NCI-H2107 (cell line): ENCODE data around the gene CLDND2.

Experiments used
- DNase-seq: peaks from one replicate; lab custom pipeline; 2025; lab: John Stamatoyannopoulos, UW

The CLDND2 gene

DNA sequence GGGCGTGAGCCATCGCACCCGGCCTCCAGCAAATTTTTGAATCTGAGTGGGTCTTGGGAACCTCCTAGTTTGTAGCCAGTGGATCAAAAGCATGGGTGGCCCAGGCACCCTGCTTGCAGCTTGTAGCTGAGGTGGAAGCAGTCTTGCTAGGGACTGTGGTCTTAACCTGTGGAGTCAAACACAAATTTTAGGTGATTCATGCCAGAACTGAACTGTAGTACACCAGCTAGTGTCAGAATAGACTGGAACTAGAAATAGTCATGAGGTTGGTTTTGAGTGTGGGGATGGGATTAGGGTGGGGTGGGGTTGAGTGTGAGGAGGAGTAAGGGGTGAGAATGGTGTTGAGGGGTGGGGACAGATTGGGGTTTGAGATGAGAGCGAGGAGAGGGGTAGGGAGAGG is 13.2 kb upstream of the CLDND2 start:
- no peak for DNase-seq

DNA sequence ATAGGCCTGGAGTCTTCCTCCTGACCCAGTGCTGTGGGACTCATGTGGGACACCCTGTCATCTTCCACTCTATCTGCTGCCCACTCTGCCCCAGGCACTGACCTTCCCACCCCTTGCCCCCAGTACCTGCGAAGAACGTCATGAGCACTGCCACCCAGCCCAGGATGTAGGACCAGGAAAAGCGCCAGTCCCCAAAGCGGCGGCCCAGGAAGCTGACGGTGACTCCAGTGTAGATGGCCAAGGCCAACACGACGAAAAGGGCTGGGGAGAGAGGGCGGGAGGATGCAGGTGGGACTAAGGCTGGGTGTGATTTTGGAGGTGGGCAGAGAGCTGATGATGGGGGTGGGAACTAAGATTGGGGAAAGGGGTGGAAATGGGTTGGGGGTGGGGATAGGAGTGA is 11.6 kb upstream of the CLDND2 start:
- DNase-seq = no peak

DNA sequence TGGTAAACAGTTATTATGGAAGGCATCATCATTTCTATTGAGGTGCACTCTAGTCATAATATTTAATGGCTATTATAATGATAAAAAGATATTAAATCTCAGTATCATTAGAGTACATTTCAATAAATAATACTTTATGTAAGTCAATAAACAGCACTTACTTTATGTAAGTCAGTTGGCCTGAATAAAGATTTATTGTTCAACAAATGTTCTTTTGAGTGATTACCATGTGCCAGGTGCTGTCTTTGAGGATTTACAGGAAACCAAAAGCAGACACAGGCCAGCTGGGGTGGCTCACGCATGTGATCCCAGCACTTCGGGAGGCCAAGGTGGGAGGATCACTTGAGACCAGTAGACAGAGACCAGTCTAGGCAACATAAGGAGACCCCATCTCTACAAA is 8.6 kb upstream of the CLDND2 start:
- no peak for DNase-seq

DNA sequence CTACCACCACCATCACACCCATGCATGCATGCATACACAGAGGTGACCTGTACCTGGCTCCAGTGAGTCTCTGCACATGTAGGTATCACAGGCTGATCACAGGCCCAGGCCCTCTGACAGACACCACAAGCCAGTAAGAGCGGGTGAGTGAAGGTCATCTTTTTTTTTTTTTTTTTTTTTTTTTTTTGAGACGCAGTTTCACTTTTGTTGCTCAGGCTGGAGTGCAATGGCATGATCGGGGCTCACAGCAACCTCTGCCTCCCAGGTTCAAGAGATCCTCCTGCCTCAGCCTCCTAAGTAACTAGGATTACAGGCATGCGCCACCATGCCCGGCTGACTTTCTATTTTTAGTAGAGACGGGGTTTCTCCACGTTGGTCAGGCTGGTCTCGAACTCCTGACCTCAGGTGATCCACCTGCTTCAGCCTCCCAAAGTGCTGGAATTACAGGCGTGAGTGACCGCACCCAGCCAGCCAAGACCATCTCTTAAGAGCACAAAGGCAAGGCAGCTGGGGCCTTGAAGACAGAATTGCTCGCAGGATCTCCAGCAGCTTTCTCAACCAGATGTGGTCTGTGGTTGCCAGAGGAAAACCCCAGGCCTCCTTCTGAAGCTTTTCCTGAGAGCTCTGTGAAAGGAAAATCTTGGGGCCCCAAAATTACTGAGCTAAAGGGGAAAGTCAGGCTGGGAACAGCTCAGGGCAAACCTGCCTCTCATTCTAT is 6.9 kb upstream of the CLDND2 start:
- no peak for DNase-seq

DNA sequence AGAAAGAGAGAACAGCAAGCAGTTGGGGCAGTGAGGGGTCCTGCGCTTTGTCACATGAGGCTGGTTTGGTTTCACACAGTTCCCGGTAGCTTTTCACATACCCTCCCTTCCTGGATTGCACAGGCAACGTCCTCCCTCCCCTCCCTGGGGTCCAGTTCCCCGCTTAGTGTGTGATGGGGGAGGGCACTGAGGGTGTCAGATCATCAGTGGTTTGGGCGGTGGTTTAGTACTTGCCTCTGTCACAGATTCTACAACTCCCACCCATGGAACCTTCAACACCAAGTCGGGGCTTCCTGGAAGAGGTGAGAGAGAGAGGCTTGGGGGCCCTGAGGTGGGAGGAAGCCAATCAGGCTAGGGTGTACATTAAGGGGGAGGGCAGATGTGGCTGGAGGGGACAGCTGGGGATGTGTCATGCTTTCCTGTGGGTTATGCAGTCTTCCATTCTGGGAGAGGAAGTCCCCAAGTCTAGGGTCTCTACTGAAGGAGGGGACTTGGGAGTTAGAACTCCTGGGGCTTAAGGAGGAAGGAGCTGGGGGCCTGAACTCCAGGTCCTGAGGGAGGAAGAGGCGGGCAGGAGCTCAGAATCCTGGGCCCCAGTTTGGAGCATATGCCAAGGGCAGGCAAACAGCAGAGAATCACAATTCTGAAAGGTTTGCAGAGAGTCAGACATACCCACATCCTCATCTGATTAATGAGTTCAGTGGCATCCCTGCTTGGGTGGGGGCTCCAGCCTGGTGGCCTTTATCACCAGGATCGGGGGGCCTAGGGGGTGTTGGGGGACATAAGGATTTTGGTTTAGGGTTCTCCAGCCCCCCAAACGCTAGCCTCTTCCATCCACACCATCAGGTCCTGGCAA is 4.1 kb upstream of the CLDND2 start, which contains the start of gene NKG7:
TSS of gene NKG7 (minus strand) at position 6 of the 856 bp plus-strand sequence. CDS start 119 bp downstream, outside the sequence.
- DNase-seq = no peak

DNA sequence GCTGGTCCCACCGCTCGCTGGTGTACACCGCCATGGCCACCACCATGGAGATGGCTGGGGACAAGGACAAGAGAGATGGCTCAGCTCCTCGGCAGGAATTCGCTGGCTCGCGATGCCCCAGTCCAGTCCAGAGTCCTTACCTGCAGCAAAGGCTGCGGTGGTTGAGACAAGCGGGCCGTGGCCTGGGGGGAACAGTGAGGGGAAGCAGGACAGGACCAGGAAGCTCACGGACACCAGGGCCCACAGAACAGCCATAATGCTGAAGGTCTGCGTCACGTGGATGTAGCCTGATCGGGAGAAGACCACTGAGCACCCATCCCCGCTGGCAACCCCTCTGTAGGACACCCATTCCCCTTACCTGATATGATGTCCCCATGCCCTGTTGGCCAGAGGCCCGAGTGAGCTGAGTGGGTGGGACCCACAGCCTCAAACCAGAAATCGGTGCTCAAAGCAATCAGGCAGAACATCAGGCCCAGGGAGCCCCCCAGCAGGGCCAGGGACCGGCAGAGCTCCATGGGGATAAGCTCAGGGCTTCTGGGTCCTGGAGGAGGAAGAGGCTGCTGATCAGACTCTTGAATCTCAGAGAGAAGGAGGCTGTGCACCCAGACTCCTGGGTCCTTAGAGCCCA is 3.3 kb upstream of the CLDND2 start:
- no peak for DNase-seq

DNA sequence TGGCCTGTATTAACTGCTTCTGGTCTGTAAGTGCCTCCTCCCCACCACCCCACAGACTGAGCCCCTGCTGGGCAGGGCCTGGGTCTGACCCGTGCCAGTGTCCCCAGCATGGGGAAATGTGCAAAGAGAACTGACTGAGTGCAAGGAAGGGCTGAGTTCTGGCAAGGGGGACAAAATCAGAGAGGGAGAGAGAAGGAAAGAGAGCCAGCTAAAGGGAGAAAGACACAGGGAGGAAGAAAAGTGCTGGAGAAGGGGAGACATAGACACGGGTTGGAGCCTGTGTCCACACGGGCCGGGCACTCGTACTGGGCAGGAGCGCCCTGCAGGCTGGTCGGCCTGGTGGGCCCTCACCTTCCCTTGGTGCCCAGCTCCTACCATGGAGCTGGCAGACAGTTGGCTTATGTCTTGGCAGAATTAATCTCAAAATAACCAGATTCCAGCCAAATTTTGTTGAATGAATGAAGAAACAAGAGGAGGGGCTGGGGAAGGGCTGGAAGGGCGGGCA is 2.4 kb upstream of the CLDND2 start:
- DNase-seq = no peak

DNA sequence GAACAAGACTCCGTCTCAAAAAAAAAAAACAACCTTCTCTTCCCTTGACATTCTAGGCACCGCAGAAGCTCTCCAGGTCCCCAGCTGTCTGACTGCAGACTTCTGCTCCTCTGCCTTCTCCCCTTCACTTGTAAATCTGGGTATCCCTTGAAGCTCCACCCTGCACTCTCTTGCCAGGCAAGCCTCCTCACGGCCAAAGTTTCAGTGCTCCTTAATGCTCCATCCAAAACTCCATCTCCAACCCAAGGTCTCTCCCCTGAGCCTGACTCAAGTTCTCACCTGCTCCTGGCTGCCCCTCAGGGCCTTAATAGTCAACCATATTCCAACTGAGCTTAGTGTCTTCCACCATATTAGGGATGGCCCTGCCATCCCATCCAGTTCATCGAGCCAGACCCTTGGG is 1.4 kb upstream of the CLDND2 start:
- DNase-seq = no peak

DNA sequence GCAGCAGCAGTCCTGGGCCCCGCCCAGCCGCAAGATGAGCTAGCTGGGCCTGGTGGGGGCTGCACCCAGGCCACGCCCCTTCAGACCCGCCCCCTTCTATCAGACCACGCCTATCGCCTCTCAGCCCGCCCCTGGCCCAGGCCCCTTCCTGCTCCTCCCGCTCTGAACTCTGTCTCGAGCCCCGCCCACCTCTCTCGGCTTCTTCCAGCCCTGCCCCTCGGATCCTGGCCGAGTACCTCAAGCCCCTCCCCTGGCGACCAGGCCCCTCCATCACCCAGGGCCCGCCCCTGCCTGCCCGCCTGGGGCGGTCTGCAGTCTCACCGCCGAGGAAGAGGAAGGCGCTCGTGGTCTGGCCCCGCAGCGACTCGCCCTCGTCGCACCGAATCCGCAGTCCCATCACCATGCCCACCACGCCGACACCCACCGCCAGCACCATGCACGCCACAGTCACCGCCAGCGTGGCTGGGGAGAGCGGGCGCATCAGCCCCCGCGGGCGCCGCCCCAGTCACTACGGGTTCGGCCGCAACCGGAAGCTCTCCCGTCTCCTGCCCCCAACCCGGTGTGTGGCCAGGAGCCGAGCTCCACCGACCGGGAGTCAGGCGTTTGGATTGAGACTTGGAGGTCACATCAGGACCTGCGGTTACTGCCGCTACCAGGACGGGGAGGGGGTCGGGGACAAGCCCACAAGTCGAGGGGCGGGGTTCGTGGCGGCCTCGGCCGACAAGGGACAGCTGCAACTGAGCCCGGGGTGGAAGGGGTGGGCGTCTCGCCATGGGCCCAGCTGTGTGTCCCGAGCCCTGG is 1.0 kb downstream of the CLDND2 start:
- peak; percentile 89 for DNase-seq

DNA sequence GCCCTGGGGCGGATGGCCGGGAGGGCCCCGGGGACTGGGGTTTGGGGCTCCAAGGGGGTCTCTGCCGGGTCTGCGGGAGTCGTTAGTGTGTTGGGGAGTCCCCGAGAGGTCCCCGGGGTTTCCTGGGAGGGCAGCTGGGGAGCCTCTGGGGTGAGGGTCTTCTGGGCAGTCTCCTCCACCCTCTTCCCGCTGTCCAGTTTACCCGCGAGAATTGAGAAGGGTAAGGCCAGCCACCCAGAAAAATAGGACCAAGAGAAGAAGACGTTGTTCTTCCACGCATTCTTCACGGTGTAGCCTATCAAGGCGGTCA is 1.6 kb downstream of the CLDND2 start:
- DNase-seq = no peak

DNA sequence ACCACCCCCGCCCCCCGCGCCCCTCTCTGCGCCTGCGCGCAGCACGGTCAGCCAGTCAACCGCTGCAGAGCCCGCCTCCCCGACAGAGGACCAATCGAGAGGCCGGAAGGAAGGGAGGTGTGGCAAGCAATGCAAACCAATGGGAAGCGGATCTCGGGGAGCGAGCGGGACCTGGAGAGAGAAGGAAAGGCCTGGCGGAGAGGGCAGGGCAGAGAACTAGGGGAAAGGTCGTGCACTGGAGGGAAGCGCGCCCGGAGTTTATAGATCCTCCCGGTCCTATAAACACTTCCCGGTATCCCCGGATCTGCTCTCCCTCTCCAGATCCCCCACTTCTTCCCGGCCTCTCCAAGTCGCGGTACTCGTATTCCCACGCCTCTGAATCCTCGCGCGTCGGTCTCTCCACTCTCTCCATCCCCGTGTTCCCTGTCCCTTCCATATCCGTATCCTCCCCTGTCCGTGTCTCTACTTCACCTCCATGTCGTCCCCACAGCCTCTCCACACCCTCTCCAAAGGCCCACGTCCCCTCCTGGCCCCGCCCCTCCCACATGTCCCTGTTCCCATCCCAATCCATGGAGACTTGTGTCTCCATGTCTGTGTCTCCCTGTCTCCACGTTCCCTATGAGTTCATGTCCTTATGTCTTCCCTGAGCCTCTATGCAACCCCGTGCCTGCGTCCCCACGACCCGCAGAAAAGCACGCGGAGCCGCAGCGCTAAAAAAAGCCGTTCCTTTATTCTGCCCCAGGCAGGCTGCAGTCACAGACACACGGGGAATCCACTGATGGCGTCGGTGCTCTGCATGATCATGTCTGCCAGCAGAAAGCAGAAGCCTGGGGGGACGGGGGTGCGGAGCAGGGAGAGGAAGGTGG is 2.2 kb downstream of the CLDND2 start:
- peak; percentile 90 for DNase-seq

DNA sequence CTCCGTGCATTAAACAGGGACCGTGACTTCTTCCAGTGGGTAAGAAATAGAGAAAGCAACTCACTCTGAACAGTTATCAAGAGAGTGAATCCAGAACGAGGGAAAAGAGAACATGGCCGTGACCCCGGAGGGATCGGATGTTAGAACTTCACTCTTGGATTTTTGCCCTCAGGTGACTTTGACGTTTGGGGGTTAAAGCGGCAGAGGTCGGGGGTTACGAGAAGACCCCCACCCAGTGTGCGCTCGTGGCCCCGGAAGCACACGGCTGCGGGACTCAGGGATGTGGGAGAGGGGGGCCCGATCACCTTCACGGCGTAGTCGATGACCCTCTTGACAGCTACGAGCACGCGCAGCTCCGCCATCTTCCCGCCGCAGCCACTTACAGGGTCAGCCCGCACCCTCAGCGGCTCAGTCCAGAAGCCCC is 2.8 kb downstream of the CLDND2 start, which contains the start of gene ETFB:
TSS of gene ETFB (minus strand) at position 424 of the 424 bp plus-strand sequence. CDS start at position 362, 62 bp downstream.
- no peak for DNase-seq

DNA sequence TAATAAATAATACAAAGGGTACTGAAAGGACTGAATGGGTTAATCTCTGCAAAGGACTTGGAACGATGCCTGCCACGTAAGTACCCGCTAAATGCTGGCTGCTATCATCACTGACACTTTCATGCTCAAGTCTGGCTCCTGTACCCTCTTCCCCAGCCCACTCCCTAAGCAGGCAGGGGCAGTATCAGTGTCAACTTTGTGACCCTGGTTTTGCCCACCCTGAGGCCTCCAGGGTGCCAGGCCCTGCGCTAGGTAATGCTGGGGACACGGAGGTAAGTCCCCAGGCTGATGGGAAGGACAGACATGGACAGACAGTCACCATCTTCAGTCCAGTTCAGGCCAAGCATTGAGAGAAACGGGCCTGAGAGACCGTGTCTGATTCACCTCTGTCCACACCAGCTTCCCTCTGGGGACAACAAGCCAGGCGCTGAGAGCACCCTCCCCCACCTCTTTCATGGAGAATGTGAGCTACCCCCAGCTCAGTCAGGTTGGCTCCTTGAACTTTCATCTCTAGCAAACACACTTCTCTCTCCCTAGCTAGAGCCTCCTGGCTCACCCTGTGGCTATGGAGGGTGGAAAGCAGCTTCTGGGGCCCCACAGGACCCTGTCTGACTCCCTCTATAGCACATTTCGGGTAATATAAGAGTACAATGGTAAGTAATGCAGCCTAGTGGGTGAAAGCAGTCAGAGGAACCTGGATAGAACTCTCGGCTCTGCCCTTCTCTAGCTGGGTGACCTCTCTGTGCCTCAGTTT is 3.4 kb downstream of the CLDND2 start:
- DNase-seq = no peak

DNA sequence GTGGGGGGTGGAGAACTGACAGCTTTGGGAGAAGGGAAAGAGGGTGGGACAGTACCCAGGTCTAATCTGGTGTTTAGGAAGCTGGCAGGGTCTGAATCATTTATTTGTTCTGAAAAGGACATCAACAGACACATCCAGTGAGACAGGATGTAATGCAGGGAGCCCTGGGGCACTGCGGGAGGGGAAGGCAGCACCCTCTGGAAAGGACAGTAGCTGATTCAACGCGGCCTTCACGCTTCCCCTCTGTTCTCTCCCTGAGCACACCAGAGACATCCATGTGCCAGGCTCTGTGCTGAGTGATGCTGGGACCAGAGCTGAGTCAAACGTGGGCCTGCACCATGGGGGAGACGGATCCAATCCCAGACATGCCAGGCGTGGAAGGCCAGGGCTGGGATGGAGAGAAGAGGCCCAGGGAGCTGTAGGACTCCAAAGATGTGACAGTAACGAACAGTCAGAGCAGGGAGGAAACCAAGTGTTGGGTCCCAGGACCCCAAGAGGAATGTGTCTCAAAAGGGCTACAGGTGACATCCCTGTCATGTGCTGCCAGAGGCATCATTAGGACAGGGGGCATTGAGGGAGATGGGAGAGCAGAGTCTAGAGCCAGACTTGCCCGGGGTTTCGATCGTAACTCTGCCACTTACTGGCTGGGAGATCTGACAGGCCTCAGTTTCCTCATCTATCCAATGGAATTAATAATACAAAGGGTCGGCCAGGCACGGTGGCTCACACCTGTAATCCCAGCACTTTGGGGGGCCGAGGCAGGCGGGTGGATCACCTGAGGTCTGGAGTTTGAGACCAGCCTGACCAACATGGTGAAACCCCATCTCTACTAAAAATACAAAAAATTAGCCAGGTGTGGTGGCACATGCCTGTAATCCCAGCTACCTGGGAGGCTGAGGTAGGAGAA is 4.3 kb downstream of the CLDND2 start:
- DNase-seq = no peak

DNA sequence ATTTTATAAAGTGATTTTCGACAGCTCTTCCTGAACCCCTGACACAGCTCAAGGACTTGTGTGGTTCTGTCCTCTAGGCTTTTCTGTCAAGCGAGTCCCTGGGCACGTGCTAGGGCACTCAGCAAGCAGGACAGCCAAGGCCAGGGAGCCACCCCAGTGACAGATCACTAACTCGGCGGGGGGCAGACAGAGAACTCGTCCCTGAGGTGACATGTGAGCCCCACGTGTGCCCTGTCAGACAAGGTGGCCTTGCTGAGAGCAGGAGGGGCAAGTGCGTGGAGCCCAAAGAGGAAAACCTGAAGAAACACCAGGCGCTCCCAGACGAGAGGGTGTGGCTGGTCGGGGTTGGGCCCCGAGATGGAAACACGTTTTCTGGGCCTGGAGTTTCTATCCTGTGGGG is 7.6 kb downstream of the CLDND2 start:
- no peak for DNase-seq

DNA sequence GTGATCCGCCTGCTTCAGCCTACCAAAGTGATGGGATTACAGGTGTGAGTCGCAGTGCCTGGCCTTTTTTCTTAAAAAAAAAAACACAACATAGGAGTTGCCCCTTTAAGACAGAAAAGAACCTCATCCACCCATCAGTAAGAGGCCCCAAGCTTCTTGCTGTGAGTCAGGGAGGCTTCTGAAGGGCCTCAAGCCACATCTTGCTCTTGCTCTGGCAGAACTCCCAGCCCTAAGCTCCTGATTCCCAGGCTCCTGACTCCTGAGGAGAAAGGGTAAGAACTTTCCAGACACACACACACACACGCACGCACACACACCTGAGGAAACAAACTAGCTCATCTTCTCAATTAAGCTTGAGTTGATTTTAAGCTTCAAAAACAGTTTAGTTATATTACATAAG is 9.5 kb downstream of the CLDND2 start:
- no peak for DNase-seq

DNA sequence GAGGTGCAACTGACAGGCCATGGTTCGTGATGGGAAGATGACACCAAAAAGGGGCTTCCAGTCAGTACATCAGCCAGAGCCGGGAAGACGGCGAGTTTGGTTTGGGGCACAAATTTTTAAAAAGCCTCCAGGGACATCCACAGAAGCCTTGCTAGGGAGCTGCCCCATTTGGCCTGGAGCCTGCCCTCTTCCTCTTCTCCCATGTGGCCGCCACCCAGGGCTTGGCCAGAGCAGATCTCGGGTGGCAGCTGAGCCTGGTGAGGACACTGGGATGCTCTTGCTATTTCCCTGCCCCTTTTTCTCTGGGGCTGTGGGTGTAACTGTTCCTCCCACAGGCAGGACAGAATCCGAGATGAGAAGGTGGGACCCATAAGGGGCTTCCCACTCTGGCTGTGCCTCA is 10.9 kb downstream of the CLDND2 start:
- DNase-seq = no peak

DNA sequence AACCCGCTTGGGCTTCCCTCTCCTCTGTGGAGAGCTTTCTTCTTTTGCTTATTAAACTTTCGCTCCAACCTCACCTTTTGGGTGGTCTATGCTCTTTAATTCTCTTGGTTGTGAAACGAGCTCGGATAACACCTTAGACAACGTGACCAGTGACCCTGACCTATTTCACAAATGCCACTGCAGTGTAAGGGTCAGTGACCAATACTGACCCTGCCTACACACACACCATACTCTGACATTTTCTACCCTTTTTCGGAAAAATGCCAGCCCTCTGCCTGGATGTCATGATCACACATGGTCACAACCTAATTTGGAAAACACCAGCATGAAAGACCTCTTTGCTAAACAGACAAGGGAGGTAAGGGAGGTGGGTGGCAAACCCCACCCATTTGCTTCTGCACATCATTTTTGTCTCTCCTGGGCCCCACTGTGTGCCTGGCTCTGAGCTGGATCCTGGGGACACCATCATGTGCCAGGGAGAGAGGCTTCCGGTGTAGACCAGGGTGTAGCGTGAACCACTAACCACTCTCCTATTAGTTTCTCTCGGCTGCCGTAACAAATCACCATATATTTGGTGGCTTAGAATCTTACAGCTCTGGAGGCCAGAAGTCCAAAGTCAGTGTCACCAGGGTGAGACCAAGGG is 12.5 kb downstream of the CLDND2 start:
- DNase-seq = no peak

DNA sequence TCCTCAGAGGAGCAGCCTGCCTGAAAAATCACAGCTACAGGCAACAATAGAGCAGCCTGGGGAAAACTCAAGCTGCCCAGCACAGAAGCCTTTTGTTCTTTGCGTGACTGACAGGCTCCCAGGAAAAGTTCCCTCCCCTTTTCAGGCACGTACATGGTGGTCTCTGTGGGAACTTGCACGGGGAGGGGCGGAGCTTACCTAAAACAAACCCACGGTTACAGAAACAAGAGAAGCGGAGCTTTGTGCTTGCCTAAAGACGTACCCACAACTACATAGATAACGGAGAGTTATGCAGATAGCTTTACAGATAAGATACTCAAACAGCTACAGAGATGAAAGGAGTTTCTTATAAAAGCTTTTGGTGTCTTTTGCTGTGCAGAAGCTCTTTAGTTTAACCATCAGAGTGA is 14.1 kb downstream of the CLDND2 start:
- DNase-seq = no peak
